Keratinocyte (primary cell): Measurements from ENCODE around the gene SLC17A9. TPM values are rescaled to one million over a fixed set of nuclear protein-coding genes. Genes with fewer than 3 reads are reported as not detected.

ENCODE experiments used
- DNase-seq: peaks from one replicate; pipeline ENCODE4 v3.0.0-alpha.2; 2011; ENCODE audit warnings: low read depth, missing footprints, low spot score
- FAIRE-seq: peaks from 2 replicates; lab custom pipeline; 2011; peaks lifted over from hg19 to GRCh38; lab: Jason Lieb, UNC
- H2AFZ ChIP-seq: 2 replicates; pipeline ENCODE4 v1.6.0; 2012; ENCODE audit warnings: low read length, control low read depth, inconsistent platforms; ENCODE audit not compliant: control insufficient read depth
- H3K27ac ChIP-seq: 2 replicates; pipeline ENCODE4 v1.5.1; 2011; ENCODE audit warnings: low read length; ENCODE audit not compliant: control insufficient read depth, insufficient read depth
- H3K27me3 ChIP-seq: 3 replicates; pipeline ENCODE4 v1.6.0; 2011; ENCODE audit warnings: low read length; ENCODE audit not compliant: control insufficient read depth, insufficient read depth; ENCODE audit errors: extremely low read depth
- H3K36me3 ChIP-seq, 2 experiments: 2 replicates in 1 of 2; 3 replicates in 1 of 2; pipeline ENCODE4 v1.5.1; 2011; ENCODE audit warnings: low read length in 2 of 2, mild to moderate bottlenecking in 1 of 2; ENCODE audit not compliant: control insufficient read depth in 2 of 2, insufficient read depth in 2 of 2; ENCODE audit errors: extremely low read depth in 1 of 2
- H3K4me1 ChIP-seq: 3 replicates; pipeline ENCODE4 v1.5.1; 2011; ENCODE audit warnings: low read length; ENCODE audit not compliant: control insufficient read depth, insufficient read depth; ENCODE audit errors: extremely low read depth
- H3K4me2 ChIP-seq: 3 replicates; pipeline ENCODE4 v1.6.0; 2011; ENCODE audit warnings: low read depth, low read length; ENCODE audit not compliant: control insufficient read depth, insufficient read depth; ENCODE audit errors: extremely low read depth
- H3K4me3 ChIP-seq, 3 experiments: fragments of 200-600 bp in 1 of 3; sonication (generic) in 1 of 3; 2 replicates in 2 of 3; 3 replicates in 1 of 3; pipeline ENCODE4 v1.5.1; 2011 to 2016; ENCODE audit warnings: low read length in 3 of 3, mild to moderate bottlenecking in 3 of 3, control low read depth in 2 of 3, inconsistent platforms in 1 of 3, low read depth in 1 of 3, mixed read lengths in 1 of 3, mixed run types in 1 of 3, moderate library complexity in 1 of 3; ENCODE audit not compliant: control insufficient read depth in 2 of 3, insufficient read depth in 2 of 3; ENCODE audit errors: extremely low read depth in 1 of 3
- H3K79me2 ChIP-seq: 2 replicates; pipeline ENCODE4 v1.6.0; 2012; ENCODE audit warnings: low read length; ENCODE audit not compliant: control insufficient read depth, insufficient read depth
- H3K9ac ChIP-seq: 3 replicates; pipeline ENCODE4 v1.6.0; 2011; ENCODE audit warnings: low read length; ENCODE audit not compliant: control insufficient read depth, insufficient read depth; ENCODE audit errors: extremely low read depth
- H3K9me1 ChIP-seq: 3 replicates; pipeline ENCODE4 v1.6.0; 2011; ENCODE audit warnings: low read length; ENCODE audit not compliant: control insufficient read depth, insufficient read depth; ENCODE audit errors: extremely low read depth
- H3K9me3 ChIP-seq: 2 replicates; pipeline ENCODE4 v1.5.1; 2012; ENCODE audit warnings: low read depth, low read length; ENCODE audit not compliant: control insufficient read depth
- H4K20me1 ChIP-seq: 3 replicates; pipeline ENCODE4 v1.6.0; 2011; ENCODE audit warnings: low read length; ENCODE audit not compliant: control insufficient read depth, insufficient read depth; ENCODE audit errors: extremely low read depth
- EZH2 ChIP-seq: IDR thresholded peaks from one replicate; pipeline ENCODE4 v1.6.1; 2012; ENCODE audit warnings: inconsistent platforms, mild to moderate bottlenecking, low read length, moderate library complexity
- dilution Hi-C: fragments of 300-500 bp; cut with MboI; formaldehyde crosslinking; loops from one replicate; pipeline ENCODE4 v1.7.0; 2020; ENCODE audit warnings: low sequenced_read_pairs; ENCODE audit not compliant: extremely low pct_ligation_motif_present
- polyA plus RNA-seq, 5 experiments: library from polyadenylated mRNA; depleted of rRNA in 3 of 5; stranded (reverse) in 3 of 5; stranded (forward) in 1 of 5; unstranded in 1 of 5; fragments of >200 nt; gene quantifications; 1 replicate in 1 of 5; 2 replicates in 3 of 5; 3 replicates in 1 of 5; pipeline versions ENCODE4 v1.2.1 to v1.2.3, GENCODE V29; 2011 to 2012; ENCODE audit warnings: missing spikeins in 2 of 5, low read depth in 1 of 5, low replicate concordance in 1 of 5
- TF ChIP-seq, protein P1 (sequence below), 3 experiments: IDR thresholded peaks in 1 of 3; conservative IDR thresholded peaks in 1 of 3; optimal IDR thresholded peaks in 1 of 3; 2 replicates in 2 of 3; 3 replicates in 1 of 3; pipeline versions ENCODE3 to v1.5.1; 2011; ENCODE audit warnings: low read length in 3 of 3, mild to moderate bottlenecking in 3 of 3, moderate library complexity in 2 of 3, control low read depth in 1 of 3, inconsistent platforms in 1 of 3; ENCODE audit not compliant: insufficient read depth in 2 of 3; ENCODE audit errors: extremely low read depth in 1 of 3

The SLC17A9 gene
- polyA plus RNA-seq, 1 donor (not counting 4 experiments of a cell fraction or from before 2014, with no cell fraction given), result not detected

GRCh38 chr20:62965363-62965771 is 12.9 kb downstream of the SLC17A9 start:
- no peak overlapping the region for H3K4me2 ChIP-seq
- H3K4me3 ChIP-seq, result no peak overlapping the region
- DNase-seq, result no peak
- FAIRE-seq, result no peak
- H4K20me1 ChIP-seq, result peaks cover 5% of the 10 kb centered on the region
- H3K9me3 ChIP-seq, result no peaks in the 10 kb centered on the region
- TF ChIP-seq EZH2, result no peak
- TF ChIP-seq, protein P1, sequence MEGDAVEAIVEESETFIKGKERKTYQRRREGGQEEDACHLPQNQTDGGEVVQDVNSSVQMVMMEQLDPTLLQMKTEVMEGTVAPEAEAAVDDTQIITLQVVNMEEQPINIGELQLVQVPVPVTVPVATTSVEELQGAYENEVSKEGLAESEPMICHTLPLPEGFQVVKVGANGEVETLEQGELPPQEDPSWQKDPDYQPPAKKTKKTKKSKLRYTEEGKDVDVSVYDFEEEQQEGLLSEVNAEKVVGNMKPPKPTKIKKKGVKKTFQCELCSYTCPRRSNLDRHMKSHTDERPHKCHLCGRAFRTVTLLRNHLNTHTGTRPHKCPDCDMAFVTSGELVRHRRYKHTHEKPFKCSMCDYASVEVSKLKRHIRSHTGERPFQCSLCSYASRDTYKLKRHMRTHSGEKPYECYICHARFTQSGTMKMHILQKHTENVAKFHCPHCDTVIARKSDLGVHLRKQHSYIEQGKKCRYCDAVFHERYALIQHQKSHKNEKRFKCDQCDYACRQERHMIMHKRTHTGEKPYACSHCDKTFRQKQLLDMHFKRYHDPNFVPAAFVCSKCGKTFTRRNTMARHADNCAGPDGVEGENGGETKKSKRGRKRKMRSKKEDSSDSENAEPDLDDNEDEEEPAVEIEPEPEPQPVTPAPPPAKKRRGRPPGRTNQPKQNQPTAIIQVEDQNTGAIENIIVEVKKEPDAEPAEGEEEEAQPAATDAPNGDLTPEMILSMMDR (optimal IDR thresholded peaks at IDR 0.05 in 1 of 3, IDR thresholded peaks at IDR 0.05 in 1 of 3, conservative IDR thresholded peaks at IDR 0.05 in 1 of 3; ENCODE audit: extremely low read depth in 1 of 3, insufficient read depth in 2 of 3, low read length in 3 of 3), result no peak
- H3K9me1 ChIP-seq, result no peaks in the 10 kb centered on the region
- H3K27ac ChIP-seq, result no peak overlapping the region
- dilution Hi-C loops, result no loop called here
- no peak overlapping the region for H3K9ac ChIP-seq
- H3K36me3 ChIP-seq, result no peaks in the 10 kb centered on the region
- H3K79me2 ChIP-seq, result no peaks in the 10 kb centered on the region
- no peak overlapping the region for H2AFZ ChIP-seq
- H3K27me3 ChIP-seq, result peaks cover 46% of the 10 kb centered on the region
- peaks cover 3% of the 10 kb centered on the region for H3K4me1 ChIP-seq

- H3K36me3 ChIP-seq, result no peaks in the 10 kb centered on the region
- TF ChIP-seq, protein P1 (optimal IDR thresholded peaks at IDR 0.05 in 1 of 3, IDR thresholded peaks at IDR 0.05 in 1 of 3, conservative IDR thresholded peaks at IDR 0.05 in 1 of 3; ENCODE audit: extremely low read depth in 1 of 3, insufficient read depth in 2 of 3, low read length in 3 of 3), result no peak
- TF ChIP-seq EZH2, result no peak
- H3K79me2 ChIP-seq, result no peaks in the 10 kb centered on the region
- H3K27ac ChIP-seq, result no peak overlapping the region
- H4K20me1 ChIP-seq, result peaks cover 5% of the 10 kb centered on the region
- peaks cover 3% of the 10 kb centered on the region for H3K4me1 ChIP-seq
- DNase-seq, result no peak
- no peak overlapping the region for H3K4me2 ChIP-seq
- no peak overlapping the region for H3K4me3 ChIP-seq
- no peak for FAIRE-seq
- H3K27me3 ChIP-seq, result peaks cover 48% of the 10 kb centered on the region
- H3K9me3 ChIP-seq, result no peaks in the 10 kb centered on the region
- dilution Hi-C loops, result no loop called here
- H3K9ac ChIP-seq, result no peak overlapping the region
- H3K9me1 ChIP-seq, result no peaks in the 10 kb centered on the region
- H2AFZ ChIP-seq, result no peak overlapping the region
These were observed 14.0 kb downstream of the SLC17A9 start for GRCh38 chr20:62966212-62967148.
